Karpas-422 (cell line): ENCODE results near the gene NTN5. TPM values are rescaled to one million over a fixed set of nuclear protein-coding genes. Genes with fewer than 3 reads are reported as not detected.

Experiments used
- DNase-seq: peaks from one replicate; pipeline ENCODE4 v3.0.0-alpha.2; 2015
- H2AFZ ChIP-seq: fragments of 200-600 bp; sonication (generic); 2 replicates; pipeline ENCODE4 v1.6.1; 2014; ENCODE audit warnings: antibody characterized with exemption, low read length, mixed read lengths
- H3K27ac ChIP-seq: fragments of 200-600 bp; sonication (generic); 2 replicates; pipeline ENCODE4 v1.5.1; 2014; ENCODE audit warnings: mild to moderate bottlenecking, low read length, moderate library complexity
- H3K27me3 ChIP-seq: fragments of 200-600 bp; sonication (generic); 2 replicates; pipeline ENCODE4 v1.6.1; 2014; ENCODE audit warnings: low read length, mixed read lengths
- H3K36me3 ChIP-seq: fragments of 200-600 bp; sonication (generic); 2 replicates; pipeline ENCODE4 v1.6.1; 2014; ENCODE audit warnings: low read length, mixed read lengths; ENCODE audit not compliant: insufficient read depth
- H3K4me1 ChIP-seq: fragments of 200-600 bp; sonication (generic); 2 replicates; pipeline ENCODE4 v1.6.1; 2014; ENCODE audit warnings: mild to moderate bottlenecking, low read length, mixed read lengths
- H3K4me2 ChIP-seq: fragments of 200-600 bp; sonication (generic); 2 replicates; pipeline ENCODE4 v1.6.1; 2014; ENCODE audit warnings: low read length, low read depth, mild to moderate bottlenecking; ENCODE audit not compliant: poor library complexity, severe bottlenecking
- H3K4me3 ChIP-seq: fragments of 200-600 bp; sonication (generic); 2 replicates; pipeline ENCODE4 v1.5.1; 2014; ENCODE audit warnings: mild to moderate bottlenecking, antibody characterized with exemption, low read length, mixed read lengths
- H3K79me2 ChIP-seq: fragments of 200-600 bp; sonication (generic); 2 replicates; pipeline ENCODE4 v1.6.1; 2014; ENCODE audit warnings: mild to moderate bottlenecking, low read length, mixed read lengths
- H3K9ac ChIP-seq: fragments of 200-600 bp; sonication (generic); 2 replicates; pipeline ENCODE4 v1.6.0; 2014; ENCODE audit warnings: low read length
- H3K9me2 ChIP-seq: fragments of 200-600 bp; sonication (generic), shearing (Covaris generic); replicated peaks from 2 replicates; pipeline ENCODE4 v1.6.0; 2014; ENCODE audit warnings: mild to moderate bottlenecking, low read length, moderate library complexity; ENCODE audit not compliant: insufficient read depth
- H3K9me3 ChIP-seq: fragments of 300-700, 200-600 bp; sonication (generic); 2 replicates; pipeline ENCODE4 v1.6.1; 2014; ENCODE audit warnings: low read length, mixed read lengths
- H4K20me1 ChIP-seq: fragments of 200-600 bp; sonication (generic); 2 replicates; pipeline ENCODE4 v1.6.1; 2014; ENCODE audit warnings: mild to moderate bottlenecking, antibody characterized with exemption, low read length, low read depth; ENCODE audit not compliant: insufficient read depth
- total RNA-seq: library from RNA; depleted of rRNA; stranded (reverse); fragments of >200 nt; shearing (Covaris generic); gene quantifications from 2 replicates; pipeline ENCODE4 v1.2.3, GENCODE V29; 2014; ENCODE audit warnings: low replicate concordance

NTN5 gene
- total RNA-seq, 1 experiment from 2014 or later: not detected

DNA sequence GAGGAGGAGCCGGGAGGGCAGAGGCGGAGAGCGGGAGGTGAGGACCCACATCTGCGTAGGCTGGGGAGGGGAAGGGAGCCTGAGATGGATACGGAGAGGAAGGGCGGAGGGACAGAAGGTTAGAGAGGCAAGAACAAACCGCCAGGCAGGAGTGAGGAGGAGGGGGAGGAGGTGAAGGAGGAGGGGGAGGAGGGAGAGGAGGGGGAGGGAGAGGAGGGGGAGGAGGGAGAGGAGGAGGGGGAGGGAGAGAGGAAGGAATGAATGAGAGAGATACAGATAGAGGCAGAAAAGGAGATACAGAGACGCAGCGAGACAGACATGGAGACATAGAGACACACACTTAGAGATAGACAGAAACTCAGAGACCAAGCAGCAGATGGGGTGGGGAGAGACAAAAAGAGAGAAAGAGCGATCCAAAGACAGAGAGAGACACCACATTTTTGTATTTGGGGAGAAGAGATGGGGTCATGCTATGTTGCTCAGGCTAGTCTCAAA, 26.0 kb downstream of the NTN5 start:
- no peak overlapping the region for H3K27ac ChIP-seq
- H3K36me3 ChIP-seq: no peaks in the 10 kb centered on the region

DNA sequence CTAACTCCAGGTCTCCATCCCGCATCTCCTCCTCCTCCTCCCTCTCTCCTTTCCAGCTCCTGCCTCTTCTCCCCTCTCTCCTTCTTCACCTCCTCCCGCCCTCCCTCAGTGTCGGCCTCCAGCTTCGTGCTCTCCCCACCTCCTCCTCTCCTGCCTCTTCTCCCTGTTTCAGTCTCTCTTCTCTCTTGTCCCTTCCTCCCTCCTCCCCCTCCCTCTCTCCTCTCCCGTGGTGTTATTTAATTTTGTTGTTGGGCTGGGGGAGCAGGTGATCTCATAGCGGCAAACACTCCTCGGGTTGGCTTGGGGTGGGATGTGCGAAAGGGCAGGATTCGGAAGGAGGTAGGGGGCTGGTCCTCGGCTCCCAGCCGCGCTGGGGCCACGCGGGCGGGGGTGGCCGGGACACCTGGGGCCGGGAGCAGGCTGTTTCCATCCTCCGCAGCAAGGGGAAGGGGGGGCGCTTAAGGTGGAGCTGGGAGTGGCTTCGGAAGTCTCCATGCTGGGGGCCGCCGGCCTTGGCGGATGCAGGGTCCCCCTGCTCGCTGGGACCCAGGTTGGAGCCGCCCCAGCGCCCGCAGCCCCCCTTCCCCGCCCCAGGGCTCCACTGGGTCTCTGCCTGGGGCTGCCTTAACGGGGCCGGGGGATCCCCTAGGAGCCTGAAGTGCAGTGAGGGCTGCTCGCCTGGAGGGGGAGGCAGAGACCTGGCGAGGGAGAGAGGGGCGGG, 26.7 kb downstream of the NTN5 start, which contains the start of gene CA11:
CA11 (minus strand) TSS at position 187 of the 721 bp plus-strand sequence. CDS start 555 bp downstream, outside the sequence.
- peak within 1 kb of the TSS; percentile 59 for H3K9ac ChIP-seq
- H3K9me3 ChIP-seq: no peaks in the 10 kb centered on the region
- H3K27ac ChIP-seq: no peak within 1 kb of the TSS
- no peaks in the 10 kb centered on the region for H3K9me2 ChIP-seq
- peaks cover 14% of the 10 kb centered on the region for H3K4me1 ChIP-seq
- no peaks in the 10 kb centered on the region for H4K20me1 ChIP-seq
- H3K79me2 ChIP-seq: no peaks in the 10 kb centered on the region
- H3K36me3 ChIP-seq: no peaks in the 10 kb centered on the region
- H2AFZ ChIP-seq: peak within 1 kb of the TSS; percentile 78; the same call in 1 of the 2 replicates
- no peaks in the 10 kb centered on the region for H3K27me3 ChIP-seq
- DNase-seq: peak; percentile 95
- peak within 1 kb of the TSS; percentile 61; the same call in 1 of the 2 replicates for H3K4me3 ChIP-seq
- peak within 1 kb of the TSS; percentile 74 for H3K4me2 ChIP-seq

More for the DNA sequence above, 26.0 kb downstream of the NTN5 start:
- no peaks in the 10 kb centered on the region for H3K79me2 ChIP-seq
- H3K9ac ChIP-seq: no peak overlapping the region
- no peak overlapping the region; the same call in 1 of the 2 replicates for H3K4me3 ChIP-seq
- H3K9me2 ChIP-seq: no peaks in the 10 kb centered on the region
- H3K4me2 ChIP-seq: peak overlapping the region; percentile 74
- no peaks in the 10 kb centered on the region for H3K9me3 ChIP-seq
- H3K4me1 ChIP-seq: peaks cover 14% of the 10 kb centered on the region
- no peaks in the 10 kb centered on the region for H3K27me3 ChIP-seq
- H2AFZ ChIP-seq: no peak overlapping the region
- DNase-seq: no peak
- H4K20me1 ChIP-seq: no peaks in the 10 kb centered on the region

GRCh38 chr19:48645620-48646000, 27.2 kb downstream of the NTN5 start:
- Histone ChIP-seq H4K20me1 (no peaks in the 10 kb centered on the region), H2AFZ (0 out of 2 replicates have a peak overlapping the region, but pooled peaks have one; percentile 78), H3K36me3 (no peaks in the 10 kb centered on the region), H3K27ac (no peak overlapping the region), H3K4me2 (peak overlapping the region; percentile 74), H3K4me3 (0 out of 2 replicates have a peak overlapping the region, but pooled peaks have one; percentile 61), H3K9me3 (no peaks in the 10 kb centered on the region), H3K27me3 (no peaks in the 10 kb centered on the region), H3K79me2 (no peaks in the 10 kb centered on the region), H3K9ac (peak overlapping the region; percentile 59; the same call in 1 of the 2 replicates), H3K9me2 (no peaks in the 10 kb centered on the region), H3K4me1 (peaks cover 14% of the 10 kb centered on the region)
- no peak for DNase-seq

GRCh38 chr19:48644839-48645619, 27.8 kb downstream of the NTN5 start:
- Histone ChIP-seq H3K4me2 (no peak overlapping the region), H3K27me3 (no peaks in the 10 kb centered on the region), H3K9me2 (no peaks in the 10 kb centered on the region), H3K9ac (no peak overlapping the region), H3K9me3 (no peaks in the 10 kb centered on the region), H3K4me1 (peaks cover 14% of the 10 kb centered on the region), H3K36me3 (no peaks in the 10 kb centered on the region), H3K4me3 (no peak overlapping the region), H3K27ac (no peak overlapping the region), H4K20me1 (no peaks in the 10 kb centered on the region), H3K79me2 (no peaks in the 10 kb centered on the region), H2AFZ (no peak overlapping the region)
- peak; percentile 85 for DNase-seq

- Histone ChIP-seq H3K79me2 (no peaks in the 10 kb centered on the region), H3K4me2 (no peak overlapping the region), H4K20me1 (no peaks in the 10 kb centered on the region), H3K4me1 (peaks cover 14% of the 10 kb centered on the region), H3K27ac (no peak overlapping the region), H3K9me2 (no peaks in the 10 kb centered on the region), H3K36me3 (no peaks in the 10 kb centered on the region), H3K4me3 (no peak overlapping the region), H3K9me3 (no peaks in the 10 kb centered on the region), H2AFZ (no peak overlapping the region), H3K9ac (no peak overlapping the region), H3K27me3 (no peaks in the 10 kb centered on the region)
- no peak for DNase-seq
These were observed 28.5 kb downstream of the NTN5 start for GRCh38 chr19:48644355-48644754.

DNA sequence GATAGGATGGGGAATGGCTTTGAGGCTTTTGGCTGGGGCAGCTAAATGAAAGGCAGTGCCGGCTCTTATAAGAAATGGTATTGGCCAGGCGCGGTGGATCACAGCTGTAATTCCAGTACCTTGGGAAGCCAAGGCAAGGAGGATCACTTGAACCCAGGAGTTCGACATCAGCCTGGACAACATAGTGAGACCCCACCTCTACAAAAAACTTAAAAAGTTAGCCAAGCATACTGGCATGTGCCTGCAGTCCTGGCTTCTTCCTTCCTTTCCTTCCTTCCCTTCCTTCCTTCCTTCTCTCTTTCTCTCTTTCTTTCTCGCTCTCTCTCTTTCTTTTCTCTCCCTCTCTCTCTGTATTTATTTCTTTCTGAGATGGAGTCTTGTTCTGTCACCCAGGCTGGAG, 30.0 kb downstream of the NTN5 start:
- Histone ChIP-seq H3K9me2 (no peaks in the 10 kb centered on the region), H3K4me1 (peaks cover 24% of the 10 kb centered on the region), H3K9me3 (no peaks in the 10 kb centered on the region), H4K20me1 (no peaks in the 10 kb centered on the region), H3K36me3 (no peaks in the 10 kb centered on the region), H3K79me2 (no peaks in the 10 kb centered on the region), H2AFZ (no peak overlapping the region), H3K4me2 (no peak overlapping the region), H3K27ac (no peak overlapping the region), H3K27me3 (no peaks in the 10 kb centered on the region), H3K9ac (no peak overlapping the region), H3K4me3 (no peak overlapping the region)
- no peak for DNase-seq

DNA sequence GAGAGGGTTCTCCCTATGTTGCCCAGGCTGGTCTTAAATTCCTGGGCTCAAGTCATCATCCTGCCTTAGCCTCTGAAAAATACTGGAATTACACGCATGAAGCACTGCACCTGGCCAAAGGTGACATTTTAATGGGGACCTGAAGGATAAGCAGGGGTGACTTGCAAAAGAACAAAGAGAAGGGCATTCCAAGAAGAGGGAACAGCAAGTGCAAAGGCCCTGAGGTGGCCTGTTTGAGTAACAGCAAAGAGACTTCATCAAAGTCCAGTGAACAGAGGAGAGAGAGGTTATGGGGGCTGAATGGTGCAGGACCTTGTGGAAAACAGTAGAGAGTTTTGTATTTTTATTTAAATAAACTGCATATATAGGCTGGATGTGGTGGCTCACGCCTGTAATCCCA, 31.0 kb downstream of the NTN5 start:
- no peak for DNase-seq
- H4K20me1 ChIP-seq: no peaks in the 10 kb centered on the region
- H3K9me2 ChIP-seq: no peaks in the 10 kb centered on the region
- no peaks in the 10 kb centered on the region for H3K79me2 ChIP-seq
- no peaks in the 10 kb centered on the region for H3K27me3 ChIP-seq
- no peak overlapping the region for H3K9ac ChIP-seq
- H2AFZ ChIP-seq: no peak overlapping the region
- H3K9me3 ChIP-seq: no peaks in the 10 kb centered on the region
- H3K27ac ChIP-seq: no peak overlapping the region
- no peak overlapping the region for H3K4me2 ChIP-seq
- no peaks in the 10 kb centered on the region for H3K36me3 ChIP-seq
- no peak overlapping the region for H3K4me3 ChIP-seq
- peaks cover 30% of the 10 kb centered on the region for H3K4me1 ChIP-seq
